ENCODE measurements around the gene CLEC4A.

- TF ChIP-seq CTCF (IDR thresholded peaks at IDR 0.05 in 8 of 11, conservative IDR thresholded peaks at IDR 0.05 in 3 of 11) (no peak), POLR2AphosphoS5 (IDR thresholded peaks at IDR 0.05) (no peak), POLR2A (IDR thresholded peaks at IDR 0.05) (no peak)
Observed at GRCh38 chr12:8087666-8088065, 35.8 kb upstream of the CLEC4A start.

All from spleen (tissue), 7 donors.